ENCODE results near the gene CHAF1A.

The CHAF1A gene

GRCh38 chr19:4369109-4369887 is 33.1 kb upstream of the CHAF1A start:
- Histone ChIP-seq H3K4me3 (ENCODE audit: low read depth, low read length) (no peak overlapping the region), H3K36me3 (ENCODE audit: control insufficient read depth, insufficient read depth, low read length) (peaks cover 20% of the 10 kb centered on the region), H3K9me3 (ENCODE audit: control insufficient read depth, insufficient read depth, low read length) (no peaks in the 10 kb centered on the region), H3K27me3 (ENCODE audit: control insufficient read depth, insufficient read depth, low read length) (no peaks in the 10 kb centered on the region), H3K9ac (ENCODE audit: low read depth, low read length) (peak overlapping the region; percentile 47), H3K4me1 (ENCODE audit: control insufficient read depth, insufficient read depth, low read length) (peaks cover 3% of the 10 kb centered on the region)

DNA sequence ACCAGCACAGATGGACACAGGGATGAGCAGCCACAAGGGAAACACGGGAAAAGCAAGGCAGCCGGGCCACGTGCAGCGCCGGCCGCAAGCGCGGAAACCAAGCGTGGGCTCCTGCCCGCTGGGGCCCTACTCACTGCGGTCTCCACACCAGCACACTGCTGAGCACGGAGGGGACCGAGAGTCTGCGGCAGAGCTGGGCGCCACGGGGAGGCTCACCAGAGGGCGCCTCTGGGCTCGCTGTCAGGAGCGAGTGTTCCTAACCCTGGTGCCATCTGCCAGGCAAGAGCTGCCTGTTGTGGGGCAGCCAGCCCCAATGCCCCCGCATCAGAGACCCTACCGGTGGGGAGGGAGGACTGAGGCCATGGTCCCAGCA is 32.6 kb upstream of the CHAF1A start:
- peaks cover 20% of the 10 kb centered on the region for H3K36me3 ChIP-seq (ENCODE audit: control insufficient read depth, insufficient read depth, low read length)
- no peaks in the 10 kb centered on the region for H3K27me3 ChIP-seq (ENCODE audit: control insufficient read depth, insufficient read depth, low read length)
- no peaks in the 10 kb centered on the region for H3K9me3 ChIP-seq (ENCODE audit: control insufficient read depth, insufficient read depth, low read length)
- H3K4me3 ChIP-seq (ENCODE audit: low read depth, low read length): no peak overlapping the region
- H3K4me1 ChIP-seq (ENCODE audit: control insufficient read depth, insufficient read depth, low read length): peaks cover 3% of the 10 kb centered on the region
- peak overlapping the region; percentile 47 for H3K9ac ChIP-seq (ENCODE audit: low read depth, low read length)

GRCh38 chr19:4370418-4371041 is 31.9 kb upstream of the CHAF1A start:
- Histone ChIP-seq H3K9ac (ENCODE audit: low read depth, low read length) (no peak overlapping the region), H3K4me3 (ENCODE audit: low read depth, low read length) (no peak overlapping the region), H3K4me1 (ENCODE audit: control insufficient read depth, insufficient read depth, low read length) (peaks cover 9% of the 10 kb centered on the region)

GRCh38 chr19:4371247-4372164 is 30.9 kb upstream of the CHAF1A start:
- no peaks in the 10 kb centered on the region for H3K9me3 ChIP-seq (ENCODE audit: control insufficient read depth, insufficient read depth, low read length)
- no peak overlapping the region for H3K4me3 ChIP-seq (ENCODE audit: low read depth, low read length)
- H3K27me3 ChIP-seq (ENCODE audit: control insufficient read depth, insufficient read depth, low read length): no peaks in the 10 kb centered on the region
- H3K36me3 ChIP-seq (ENCODE audit: control insufficient read depth, insufficient read depth, low read length): peaks cover 7% of the 10 kb centered on the region
- H3K9ac ChIP-seq (ENCODE audit: low read depth, low read length): no peak overlapping the region
- peaks cover 18% of the 10 kb centered on the region for H3K4me1 ChIP-seq (ENCODE audit: control insufficient read depth, insufficient read depth, low read length)

More at GRCh38 chr19:4370418-4371041, 31.9 kb upstream of the CHAF1A start:
- no peaks in the 10 kb centered on the region for H3K27me3 ChIP-seq (ENCODE audit: control insufficient read depth, insufficient read depth, low read length)
- H3K36me3 ChIP-seq (ENCODE audit: control insufficient read depth, insufficient read depth, low read length): peaks cover 16% of the 10 kb centered on the region
- H3K9me3 ChIP-seq (ENCODE audit: control insufficient read depth, insufficient read depth, low read length): no peaks in the 10 kb centered on the region

DNA sequence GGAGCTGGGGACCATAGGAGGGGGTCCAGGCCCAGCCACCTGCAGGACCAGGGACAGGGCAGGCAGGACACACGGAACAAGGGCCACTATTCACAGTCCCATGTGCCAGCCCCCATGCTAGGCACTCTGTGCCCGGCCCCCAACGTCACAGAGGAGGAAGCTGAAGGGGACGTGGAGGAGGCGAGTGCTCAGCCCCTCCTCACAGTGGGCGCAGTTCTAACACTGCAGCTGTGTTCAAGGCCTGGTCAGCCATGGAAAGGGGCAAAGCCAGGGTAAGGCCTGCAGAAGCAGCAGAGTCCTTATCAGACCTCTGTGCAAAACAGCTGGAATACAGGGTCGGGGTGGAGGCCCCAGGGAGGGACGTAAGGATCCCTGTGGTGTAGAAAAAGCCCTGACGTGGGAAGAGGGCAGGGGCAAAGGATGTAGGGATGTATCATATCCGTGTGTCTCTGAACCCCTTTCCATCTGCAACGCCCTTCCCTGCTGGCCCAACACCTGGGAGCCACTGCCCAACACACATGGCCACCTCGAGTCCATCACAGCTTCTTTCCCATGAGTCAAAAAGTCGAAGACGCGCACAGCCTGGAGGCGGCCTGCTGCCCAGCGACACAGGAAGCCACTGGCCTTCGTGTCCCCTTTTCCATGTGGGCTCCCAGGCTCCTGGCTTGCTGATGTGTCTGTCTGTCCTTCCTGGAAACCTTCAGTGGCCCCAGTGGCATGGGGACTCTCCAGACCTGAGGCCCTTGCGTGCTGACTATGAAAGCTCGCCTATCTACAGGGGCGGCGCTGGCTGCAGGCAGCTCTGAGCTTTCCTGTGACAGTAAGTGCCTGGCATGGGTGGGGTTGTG is 30.1 kb upstream of the CHAF1A start:
- Histone ChIP-seq H3K27me3 (ENCODE audit: control insufficient read depth, insufficient read depth, low read length) (no peaks in the 10 kb centered on the region), H3K9me3 (ENCODE audit: control insufficient read depth, insufficient read depth, low read length) (no peaks in the 10 kb centered on the region), H3K9ac (ENCODE audit: low read depth, low read length) (no peak overlapping the region), H3K4me3 (ENCODE audit: low read depth, low read length) (no peak overlapping the region), H3K36me3 (ENCODE audit: control insufficient read depth, insufficient read depth, low read length) (peaks cover 7% of the 10 kb centered on the region), H3K4me1 (ENCODE audit: control insufficient read depth, insufficient read depth, low read length) (peaks cover 19% of the 10 kb centered on the region)

DNA sequence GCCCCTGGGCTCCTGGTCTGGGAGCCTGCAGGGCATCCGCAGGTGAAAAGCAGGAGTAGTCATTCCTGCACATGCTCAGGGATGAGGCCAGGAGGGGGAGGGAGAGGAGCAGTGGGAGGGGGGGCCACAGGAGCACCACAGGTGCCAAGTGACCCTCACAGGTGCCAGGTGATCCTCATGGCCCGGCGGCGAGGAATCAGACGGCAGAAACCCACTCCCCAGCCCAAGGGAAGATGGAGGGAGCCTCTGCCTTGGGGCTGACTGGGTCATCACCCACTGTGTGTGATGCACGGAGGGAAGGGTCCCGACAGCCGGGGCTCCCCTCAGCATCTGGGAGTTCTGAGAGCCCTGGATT is 29.4 kb upstream of the CHAF1A start:
- Histone ChIP-seq H3K27me3 (ENCODE audit: control insufficient read depth, insufficient read depth, low read length) (no peaks in the 10 kb centered on the region), H3K9me3 (ENCODE audit: control insufficient read depth, insufficient read depth, low read length) (no peaks in the 10 kb centered on the region), H3K9ac (ENCODE audit: low read depth, low read length) (no peak overlapping the region), H3K4me1 (ENCODE audit: control insufficient read depth, insufficient read depth, low read length) (peaks cover 19% of the 10 kb centered on the region), H3K36me3 (ENCODE audit: control insufficient read depth, insufficient read depth, low read length) (peaks cover 5% of the 10 kb centered on the region), H3K4me3 (ENCODE audit: low read depth, low read length) (no peak overlapping the region)

DNA sequence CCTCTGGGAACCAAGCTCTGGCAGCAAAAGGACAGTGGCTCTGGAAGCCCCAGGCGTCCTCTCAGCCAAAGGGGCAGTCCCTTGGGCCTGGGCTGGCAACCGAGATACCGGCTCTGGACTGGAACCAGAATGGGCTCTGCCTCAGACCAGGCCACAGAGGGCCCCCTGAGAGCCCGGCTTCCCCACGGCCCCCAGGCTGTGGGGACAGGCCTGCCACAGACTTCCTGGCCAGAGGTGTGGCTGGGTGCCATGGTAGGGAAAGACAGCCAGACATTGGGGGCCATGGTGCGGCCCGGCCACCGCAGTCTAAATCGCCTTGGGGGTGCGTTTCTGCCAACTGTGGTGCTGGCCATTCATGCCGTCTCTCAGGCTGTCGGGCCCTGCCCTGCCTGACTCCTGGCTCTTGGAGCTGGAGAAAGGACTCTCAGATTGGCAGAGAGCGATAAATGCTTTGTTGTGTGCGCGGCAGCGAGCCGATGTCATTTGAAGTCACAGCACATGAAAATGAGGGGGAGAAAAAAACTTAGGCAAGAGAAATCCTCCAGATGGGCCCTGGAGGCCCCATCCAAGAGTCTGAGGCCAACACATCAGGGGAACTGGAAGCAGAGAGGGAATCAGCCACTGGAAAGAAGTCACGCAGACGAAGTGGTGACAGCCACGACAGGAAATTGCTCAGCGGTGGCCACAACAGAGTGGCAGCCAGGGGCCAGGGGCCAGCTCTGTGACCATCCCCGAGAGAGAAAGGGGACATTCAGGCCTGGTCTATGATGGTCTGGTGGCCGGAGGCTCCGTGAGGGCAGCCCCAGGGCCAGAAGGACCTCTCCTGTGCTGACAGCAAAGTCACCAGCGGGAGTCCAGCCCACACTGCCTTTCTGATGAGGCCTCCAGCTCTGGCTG is 28.6 kb upstream of the CHAF1A start:
- Histone ChIP-seq H3K9ac (ENCODE audit: low read depth, low read length) (peak overlapping the region; percentile 49), H3K4me3 (ENCODE audit: low read depth, low read length) (no peak overlapping the region), H3K9me3 (ENCODE audit: control insufficient read depth, insufficient read depth, low read length) (no peaks in the 10 kb centered on the region), H3K36me3 (ENCODE audit: control insufficient read depth, insufficient read depth, low read length) (peaks cover 4% of the 10 kb centered on the region), H3K4me1 (ENCODE audit: control insufficient read depth, insufficient read depth, low read length) (peaks cover 19% of the 10 kb centered on the region), H3K27me3 (ENCODE audit: control insufficient read depth, insufficient read depth, low read length) (no peaks in the 10 kb centered on the region)

GRCh38 chr19:4374498-4375163 is 27.8 kb upstream of the CHAF1A start:
- peaks cover 4% of the 10 kb centered on the region for H3K36me3 ChIP-seq (ENCODE audit: control insufficient read depth, insufficient read depth, low read length)
- peak overlapping the region; percentile 49 for H3K9ac ChIP-seq (ENCODE audit: low read depth, low read length)
- H3K4me1 ChIP-seq (ENCODE audit: control insufficient read depth, insufficient read depth, low read length): peaks cover 17% of the 10 kb centered on the region
- no peaks in the 10 kb centered on the region for H3K9me3 ChIP-seq (ENCODE audit: control insufficient read depth, insufficient read depth, low read length)
- no peak overlapping the region for H3K4me3 ChIP-seq (ENCODE audit: low read depth, low read length)
- H3K27me3 ChIP-seq (ENCODE audit: control insufficient read depth, insufficient read depth, low read length): no peaks in the 10 kb centered on the region

- no peaks in the 10 kb centered on the region for H3K27me3 ChIP-seq (ENCODE audit: control insufficient read depth, insufficient read depth, low read length)
- H3K4me3 ChIP-seq (ENCODE audit: low read depth, low read length): peak overlapping the region; percentile 8
- H3K4me1 ChIP-seq (ENCODE audit: control insufficient read depth, insufficient read depth, low read length): peaks cover 15% of the 10 kb centered on the region
- H3K9me3 ChIP-seq (ENCODE audit: control insufficient read depth, insufficient read depth, low read length): no peaks in the 10 kb centered on the region
- peak overlapping the region; percentile 49 for H3K9ac ChIP-seq (ENCODE audit: low read depth, low read length)
- peaks cover 4% of the 10 kb centered on the region for H3K36me3 ChIP-seq (ENCODE audit: control insufficient read depth, insufficient read depth, low read length)
Measured at GRCh38 chr19:4375164-4376027, 27.0 kb upstream of the CHAF1A start.
